ENCODE data around the gene EHMT1.

- TF ChIP-seq, protein P1, sequence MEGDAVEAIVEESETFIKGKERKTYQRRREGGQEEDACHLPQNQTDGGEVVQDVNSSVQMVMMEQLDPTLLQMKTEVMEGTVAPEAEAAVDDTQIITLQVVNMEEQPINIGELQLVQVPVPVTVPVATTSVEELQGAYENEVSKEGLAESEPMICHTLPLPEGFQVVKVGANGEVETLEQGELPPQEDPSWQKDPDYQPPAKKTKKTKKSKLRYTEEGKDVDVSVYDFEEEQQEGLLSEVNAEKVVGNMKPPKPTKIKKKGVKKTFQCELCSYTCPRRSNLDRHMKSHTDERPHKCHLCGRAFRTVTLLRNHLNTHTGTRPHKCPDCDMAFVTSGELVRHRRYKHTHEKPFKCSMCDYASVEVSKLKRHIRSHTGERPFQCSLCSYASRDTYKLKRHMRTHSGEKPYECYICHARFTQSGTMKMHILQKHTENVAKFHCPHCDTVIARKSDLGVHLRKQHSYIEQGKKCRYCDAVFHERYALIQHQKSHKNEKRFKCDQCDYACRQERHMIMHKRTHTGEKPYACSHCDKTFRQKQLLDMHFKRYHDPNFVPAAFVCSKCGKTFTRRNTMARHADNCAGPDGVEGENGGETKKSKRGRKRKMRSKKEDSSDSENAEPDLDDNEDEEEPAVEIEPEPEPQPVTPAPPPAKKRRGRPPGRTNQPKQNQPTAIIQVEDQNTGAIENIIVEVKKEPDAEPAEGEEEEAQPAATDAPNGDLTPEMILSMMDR (IDR thresholded peaks at IDR 0.05), result no peak
- no peak for TF ChIP-seq POLR2A (IDR thresholded peaks at IDR 0.05)
Observed at GRCh38 chr9:137817236-137818200, 198.7 kb downstream of the EHMT1 start.

Measured in right lobe of liver (tissue), 4 donors.